Measurements from ENCODE around the gene GRID2. TPM values are rescaled to one million over a fixed set of nuclear protein-coding genes. Genes with fewer than 3 reads are reported as not detected.
"Not testable (repeated sequence)": the region's sequence is repeated elsewhere in the genome, so short reads cannot be mapped to it uniquely, and the experiment has no call there.

GRID2 gene
- total RNA-seq, 1 donor from 2014 or later: not detected

DNA sequence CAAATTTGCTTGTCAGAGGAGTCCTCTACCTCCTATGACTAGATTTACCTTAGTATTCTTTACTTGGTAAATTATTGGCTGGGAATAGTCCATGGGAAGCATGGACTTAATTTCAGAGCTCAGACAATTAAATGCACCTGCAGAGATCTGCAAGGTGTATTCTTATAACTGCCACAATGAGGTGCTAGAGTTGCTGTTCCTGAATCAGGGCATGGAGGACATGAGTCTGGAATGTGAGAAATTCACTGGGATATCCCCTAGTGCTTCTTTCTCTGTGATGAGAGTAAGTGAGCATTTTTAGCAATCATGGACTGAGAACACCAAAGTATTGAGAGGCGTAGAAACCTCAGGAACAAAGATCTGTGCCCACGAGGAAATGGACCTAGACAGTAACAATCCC, 32.9 kb upstream of the GRID2 start:
- no peaks in the 10 kb centered on the region for H3K9me3 Mint-ChIP-seq (ENCODE audit: unreplicated experiment)
- H3K4me1 Mint-ChIP-seq (ENCODE audit: unreplicated experiment): no peaks in the 10 kb centered on the region
- peaks cover 20% of the 10 kb centered on the region for H3K27me3 Mint-ChIP-seq (ENCODE audit: unreplicated experiment)
- TF ChIP-seq, protein P1, sequence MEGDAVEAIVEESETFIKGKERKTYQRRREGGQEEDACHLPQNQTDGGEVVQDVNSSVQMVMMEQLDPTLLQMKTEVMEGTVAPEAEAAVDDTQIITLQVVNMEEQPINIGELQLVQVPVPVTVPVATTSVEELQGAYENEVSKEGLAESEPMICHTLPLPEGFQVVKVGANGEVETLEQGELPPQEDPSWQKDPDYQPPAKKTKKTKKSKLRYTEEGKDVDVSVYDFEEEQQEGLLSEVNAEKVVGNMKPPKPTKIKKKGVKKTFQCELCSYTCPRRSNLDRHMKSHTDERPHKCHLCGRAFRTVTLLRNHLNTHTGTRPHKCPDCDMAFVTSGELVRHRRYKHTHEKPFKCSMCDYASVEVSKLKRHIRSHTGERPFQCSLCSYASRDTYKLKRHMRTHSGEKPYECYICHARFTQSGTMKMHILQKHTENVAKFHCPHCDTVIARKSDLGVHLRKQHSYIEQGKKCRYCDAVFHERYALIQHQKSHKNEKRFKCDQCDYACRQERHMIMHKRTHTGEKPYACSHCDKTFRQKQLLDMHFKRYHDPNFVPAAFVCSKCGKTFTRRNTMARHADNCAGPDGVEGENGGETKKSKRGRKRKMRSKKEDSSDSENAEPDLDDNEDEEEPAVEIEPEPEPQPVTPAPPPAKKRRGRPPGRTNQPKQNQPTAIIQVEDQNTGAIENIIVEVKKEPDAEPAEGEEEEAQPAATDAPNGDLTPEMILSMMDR (IDR thresholded peaks at IDR 0.05): no peak
- H3K4me3 Mint-ChIP-seq (ENCODE audit: unreplicated experiment): no peak overlapping the region
- H3K27ac Mint-ChIP-seq (ENCODE audit: unreplicated experiment): no peak overlapping the region
- no peaks in the 10 kb centered on the region for H3K36me3 Mint-ChIP-seq (ENCODE audit: unreplicated experiment)
- no peak for DNase-seq (ENCODE audit: extremely low spot score, unreplicated experiment)

DNA sequence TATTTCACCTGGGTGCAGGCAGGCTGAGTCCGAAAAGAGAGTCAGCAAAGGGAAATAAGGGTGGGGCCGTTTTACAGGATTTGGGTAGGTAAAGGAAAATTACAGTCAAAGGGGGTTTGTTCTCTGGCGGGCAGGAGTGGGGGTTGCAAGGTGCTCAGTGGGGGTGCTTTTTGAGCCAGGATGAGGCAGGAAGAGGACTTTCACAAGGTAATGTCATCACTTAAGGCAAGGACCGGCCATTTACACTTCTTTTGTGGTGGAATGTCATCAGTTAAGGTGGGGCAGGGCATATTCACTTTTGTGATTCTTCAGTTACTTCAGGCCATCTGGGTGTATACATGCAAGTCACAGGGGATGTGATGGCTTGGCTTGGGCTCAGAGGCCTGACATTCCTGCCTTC, 32.2 kb upstream of the GRID2 start:
- H3K4me1 Mint-ChIP-seq (ENCODE audit: unreplicated experiment); H3K4me3 Mint-ChIP-seq (ENCODE audit: unreplicated experiment); H3K27ac Mint-ChIP-seq (ENCODE audit: unreplicated experiment); H3K36me3 Mint-ChIP-seq (ENCODE audit: unreplicated experiment); DNase-seq (ENCODE audit: extremely low spot score, unreplicated experiment); H3K9me3 Mint-ChIP-seq (ENCODE audit: unreplicated experiment): not testable (repeated sequence)
- peaks cover 22% of the 10 kb centered on the region for H3K27me3 Mint-ChIP-seq (ENCODE audit: unreplicated experiment)

DNA sequence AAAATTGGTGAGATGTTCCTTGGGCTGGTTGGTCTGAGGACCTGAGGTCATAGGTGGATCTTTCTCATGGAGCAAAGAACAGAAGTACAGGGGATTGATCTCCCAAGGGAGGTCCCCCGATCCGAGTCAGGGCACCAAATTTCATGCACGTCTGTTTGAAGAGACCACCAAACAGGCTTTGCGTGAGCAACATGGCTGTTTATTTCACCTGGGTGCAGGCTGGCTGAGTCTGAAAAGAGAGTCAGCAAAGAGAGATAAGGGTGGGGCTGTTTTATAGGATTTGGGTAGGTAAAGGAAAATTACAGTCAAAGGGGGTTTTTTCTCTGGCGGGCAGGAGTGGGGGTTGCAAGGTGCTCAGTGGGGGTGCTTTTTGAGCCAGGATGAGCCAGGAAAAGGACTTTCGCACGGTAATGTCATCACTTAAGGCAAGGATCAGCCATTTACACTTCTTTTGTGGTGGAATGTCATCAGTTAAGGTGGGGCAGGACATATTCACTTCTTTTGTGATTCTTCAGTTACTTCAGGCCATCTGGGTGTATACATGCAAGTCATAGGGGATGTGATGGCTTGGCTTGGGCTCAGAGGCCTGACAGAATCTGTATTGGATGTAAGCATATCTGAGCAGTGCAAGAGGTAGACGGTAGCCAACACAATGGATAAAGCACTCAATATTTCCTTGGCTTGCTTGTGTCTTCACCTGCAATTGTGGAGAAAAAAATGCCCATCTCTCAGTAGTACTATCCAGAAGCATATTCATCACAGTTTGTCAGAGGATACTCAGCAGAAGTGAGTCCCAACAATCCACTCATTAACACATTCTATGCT, 26.5 kb upstream of the GRID2 start:
- not testable (repeated sequence) for H3K4me1 Mint-ChIP-seq (ENCODE audit: unreplicated experiment); H3K36me3 Mint-ChIP-seq (ENCODE audit: unreplicated experiment); H3K4me3 Mint-ChIP-seq (ENCODE audit: unreplicated experiment); H3K27ac Mint-ChIP-seq (ENCODE audit: unreplicated experiment); DNase-seq (ENCODE audit: extremely low spot score, unreplicated experiment); H3K9me3 Mint-ChIP-seq (ENCODE audit: unreplicated experiment)
- H3K27me3 Mint-ChIP-seq (ENCODE audit: unreplicated experiment): peaks cover 34% of the 10 kb centered on the region

DNA sequence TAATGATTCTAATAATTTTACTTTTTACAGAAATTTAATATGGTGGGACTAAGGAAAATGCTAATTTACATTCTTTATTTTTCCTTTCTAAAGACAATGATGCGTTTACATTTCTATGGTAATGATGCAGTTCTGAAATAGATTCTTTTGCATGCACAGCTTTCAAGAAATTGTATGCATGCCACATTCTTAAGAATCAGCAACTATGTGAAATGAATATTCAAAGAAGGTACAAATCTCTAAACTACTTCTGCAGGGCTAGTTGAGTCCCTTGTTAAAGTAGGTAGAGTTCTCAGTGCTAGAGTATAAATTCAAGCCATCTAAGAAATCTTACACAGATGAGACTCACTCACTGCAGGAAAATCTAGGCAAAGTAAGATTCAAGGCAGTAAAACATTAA, 24.5 kb upstream of the GRID2 start:
- DNase-seq (ENCODE audit: extremely low spot score, unreplicated experiment): no peak
- no peaks in the 10 kb centered on the region for H3K36me3 Mint-ChIP-seq (ENCODE audit: unreplicated experiment)
- H3K4me1 Mint-ChIP-seq (ENCODE audit: unreplicated experiment): no peaks in the 10 kb centered on the region
- H3K27me3 Mint-ChIP-seq (ENCODE audit: unreplicated experiment): peaks cover 38% of the 10 kb centered on the region
- H3K27ac Mint-ChIP-seq (ENCODE audit: unreplicated experiment): no peak overlapping the region
- TF ChIP-seq, protein P1 (IDR thresholded peaks at IDR 0.05): no peak
- no peaks in the 10 kb centered on the region for H3K9me3 Mint-ChIP-seq (ENCODE audit: unreplicated experiment)
- no peak overlapping the region for H3K4me3 Mint-ChIP-seq (ENCODE audit: unreplicated experiment)

DNA sequence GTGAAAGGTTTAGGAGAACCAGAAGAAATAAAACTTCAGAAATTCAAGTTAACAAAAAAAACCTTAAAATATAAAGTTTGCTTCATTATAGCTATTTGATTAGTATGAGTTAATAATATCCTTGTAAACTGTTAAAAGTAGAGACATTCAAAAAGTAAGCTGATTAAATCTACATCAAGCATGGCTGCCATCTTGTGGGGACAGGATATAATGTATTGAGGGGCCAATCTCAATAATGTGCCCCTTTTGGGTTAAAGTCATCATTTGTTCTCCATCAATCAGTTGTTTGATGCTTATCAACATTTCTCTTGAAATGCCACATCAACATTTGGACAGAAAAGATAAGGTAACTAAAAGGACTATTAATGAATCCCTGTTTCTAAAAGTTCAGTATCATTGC, 4.6 kb upstream of the GRID2 start:
- no peaks in the 10 kb centered on the region for H3K36me3 Mint-ChIP-seq (ENCODE audit: unreplicated experiment)
- DNase-seq (ENCODE audit: extremely low spot score, unreplicated experiment): no peak
- no peaks in the 10 kb centered on the region for H3K9me3 Mint-ChIP-seq (ENCODE audit: unreplicated experiment)
- TF ChIP-seq, protein P1 (IDR thresholded peaks at IDR 0.05): peak; percentile 56
- H3K4me1 Mint-ChIP-seq (ENCODE audit: unreplicated experiment): peaks cover 7% of the 10 kb centered on the region
- H3K4me3 Mint-ChIP-seq (ENCODE audit: unreplicated experiment): no peak overlapping the region
- H3K27me3 Mint-ChIP-seq (ENCODE audit: unreplicated experiment): peaks cover 61% of the 10 kb centered on the region
- H3K27ac Mint-ChIP-seq (ENCODE audit: unreplicated experiment): no peak overlapping the region

DNA sequence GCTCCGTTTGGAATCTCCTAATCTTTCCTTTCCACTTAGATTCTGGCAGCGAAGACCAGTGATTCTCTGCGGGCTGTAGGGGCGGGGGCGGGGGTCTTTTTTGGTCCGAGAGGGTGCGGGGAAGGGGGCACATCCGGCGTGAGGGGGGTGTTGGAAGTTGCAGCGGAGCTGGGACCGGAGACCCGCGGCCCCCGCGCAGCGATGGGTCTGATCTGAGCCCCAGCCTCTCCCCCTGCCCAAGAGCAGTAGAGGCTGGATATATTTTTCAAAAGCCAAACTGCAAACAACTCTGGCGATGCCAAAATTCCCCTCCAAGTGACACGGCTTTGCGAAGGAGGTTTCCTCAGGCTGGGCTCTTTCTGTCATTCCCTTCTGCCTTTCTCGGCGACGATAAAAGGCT, 355 bp downstream of the GRID2 start:
- peaks cover 81% of the 10 kb centered on the region for H3K27me3 Mint-ChIP-seq (ENCODE audit: unreplicated experiment)
- no peak overlapping the region for H3K27ac Mint-ChIP-seq (ENCODE audit: unreplicated experiment)
- TF ChIP-seq, protein P1 (IDR thresholded peaks at IDR 0.05): no peak
- no peaks in the 10 kb centered on the region for H3K9me3 Mint-ChIP-seq (ENCODE audit: unreplicated experiment)
- peaks cover 26% of the 10 kb centered on the region for H3K4me1 Mint-ChIP-seq (ENCODE audit: unreplicated experiment)
- no peak for DNase-seq (ENCODE audit: extremely low spot score, unreplicated experiment)
- H3K4me3 Mint-ChIP-seq (ENCODE audit: unreplicated experiment): peak overlapping the region; percentile 74
- no peaks in the 10 kb centered on the region for H3K36me3 Mint-ChIP-seq (ENCODE audit: unreplicated experiment)
